ENCODE measurements around the gene ZNF780B.
"Not testable (repeated sequence)": the region's sequence is repeated elsewhere in the genome, so short reads cannot be mapped to it uniquely, and the experiment has no call there.

The ZNF780B gene

GRCh38 chr19:40038047-40038446 lies 18.0 kb downstream of the ZNF780B start:
- not testable (repeated sequence) for DNase-seq (ENCODE audit: low read depth, low spot score)

- DNase-seq (ENCODE audit: low read depth, low spot score), result no peak
These were observed 20.0 kb downstream of the ZNF780B start for GRCh38 chr19:40035996-40036395.

- no peak for DNase-seq (ENCODE audit: low read depth, low spot score)
These were observed 22.0 kb downstream of the ZNF780B start for GRCh38 chr19:40033989-40034560.

GRCh38 chr19:40026597-40026970 lies 29.4 kb downstream of the ZNF780B start:
- no peak for DNase-seq (ENCODE audit: low read depth, low spot score)

GRCh38 chr19:40025938-40026596 lies 30.0 kb downstream of the ZNF780B start:
- no peak for DNase-seq (ENCODE audit: low read depth, low spot score)

GRCh38 chr19:40023969-40024368 lies 32.1 kb downstream of the ZNF780B start:
- DNase-seq (ENCODE audit: low read depth, low spot score), result no peak

GRCh38 chr19:40013991-40014390 lies 42.0 kb downstream of the ZNF780B start:
- DNase-seq (ENCODE audit: low read depth, low spot score), result no peak

GRCh38 chr19:40009674-40010073 lies 46.4 kb downstream of the ZNF780B start:
- no peak for DNase-seq (ENCODE audit: low read depth, low spot score)

GRCh38 chr19:40006273-40006691 lies 49.7 kb downstream of the ZNF780B start:
- no peak for DNase-seq (ENCODE audit: low read depth, low spot score)

GRCh38 chr19:40005691-40006272 lies 50.2 kb downstream of the ZNF780B start:
- no peak for DNase-seq (ENCODE audit: low read depth, low spot score)

GRCh38 chr19:39998501-39998900 lies 57.5 kb downstream of the ZNF780B start:
- no peak for DNase-seq (ENCODE audit: low read depth, low spot score)

GRCh38 chr19:39997638-39998216 lies 58.3 kb downstream of the ZNF780B start:
- DNase-seq (ENCODE audit: low read depth, low spot score), result no peak

GRCh38 chr19:39996811-39997637 lies 59.0 kb downstream of the ZNF780B start, which contains the start of gene ZNF546:
TSS of gene ZNF546 (plus strand) at chr19:39997060. CDS start at chr19:39998327, 1,267 bp downstream.
- no peak for DNase-seq (ENCODE audit: low read depth, low spot score)

GRCh38 chr19:39996218-39996810 lies 59.7 kb downstream of the ZNF780B start:
- DNase-seq (ENCODE audit: low read depth, low spot score), result no peak

GRCh38 chr19:39995794-39996193 lies 60.2 kb downstream of the ZNF780B start:
- no peak for DNase-seq (ENCODE audit: low read depth, low spot score)

- DNase-seq (ENCODE audit: low read depth, low spot score), result no peak
These were observed 61.7 kb downstream of the ZNF780B start for GRCh38 chr19:39994361-39994760.

GRCh38 chr19:39993605-39994004 lies 62.4 kb downstream of the ZNF780B start:
- DNase-seq (ENCODE audit: low read depth, low spot score), result no peak

- no peak for DNase-seq (ENCODE audit: low read depth, low spot score)
These were observed 68.4 kb downstream of the ZNF780B start for GRCh38 chr19:39987596-39987995.

- DNase-seq (ENCODE audit: low read depth, low spot score), result no peak
These were observed 68.9 kb downstream of the ZNF780B start for GRCh38 chr19:39987167-39987566.

GRCh38 chr19:39986643-39987042 lies 69.4 kb downstream of the ZNF780B start:
- DNase-seq (ENCODE audit: low read depth, low spot score), result no peak

GRCh38 chr19:39983695-39984300 lies 72.2 kb downstream of the ZNF780B start:
- no peak for DNase-seq (ENCODE audit: low read depth, low spot score)

Data from smooth muscle cell of the brain vasculature (primary cell).